ENCODE results near the gene CFAP97D2.
A peak's percentile ranks its signal among the peaks of the same experiment; 100 is the strongest.

CFAP97D2 gene

GRCh38 chr13:114200399-114200911 is 21.4 kb downstream of the CFAP97D2 start:
- no peak for DNase-seq (ENCODE audit: low read depth)

DNA sequence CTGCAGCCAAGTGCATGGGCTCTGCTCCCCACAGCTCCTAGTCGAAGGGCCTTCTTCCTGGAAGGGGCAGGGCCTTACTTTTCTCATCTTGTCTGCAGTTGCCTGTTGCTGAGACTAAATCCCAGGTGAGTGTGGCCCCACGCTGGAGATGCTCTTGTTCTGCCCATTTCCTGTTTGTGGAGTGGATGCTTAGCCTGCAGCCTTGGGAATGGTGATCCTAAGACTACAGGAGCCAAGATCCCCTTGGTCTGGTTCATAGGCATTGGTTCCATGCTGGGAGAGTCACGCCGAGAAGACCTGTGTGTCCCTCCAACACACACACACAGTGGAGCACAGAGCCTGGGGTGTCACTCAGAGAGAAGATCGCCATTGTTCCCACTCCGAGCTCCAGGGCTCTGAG is 23.5 kb downstream of the CFAP97D2 start:
- DNase-seq (ENCODE audit: low read depth) = no peak

DNA sequence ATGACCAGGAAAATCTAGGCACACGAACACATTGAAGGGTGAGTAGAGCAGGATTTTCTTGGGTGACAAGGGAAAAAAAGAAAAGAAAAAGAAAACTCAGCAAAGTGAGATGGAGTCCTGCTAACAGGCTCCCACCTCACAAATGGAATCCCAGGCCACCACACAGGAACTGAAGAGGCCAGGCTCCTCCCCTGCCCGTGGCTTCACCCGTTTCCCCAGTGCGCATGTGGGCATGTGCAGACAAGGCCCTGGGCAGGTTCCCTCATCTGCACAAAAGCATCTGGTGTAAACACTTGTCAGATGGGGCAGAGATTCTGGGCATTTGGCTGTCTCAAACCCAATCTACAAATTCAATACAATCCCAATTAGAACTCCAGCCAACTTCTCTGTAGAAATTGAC is 24.5 kb downstream of the CFAP97D2 start:
- DNase-seq (ENCODE audit: low read depth) = no peak

DNA sequence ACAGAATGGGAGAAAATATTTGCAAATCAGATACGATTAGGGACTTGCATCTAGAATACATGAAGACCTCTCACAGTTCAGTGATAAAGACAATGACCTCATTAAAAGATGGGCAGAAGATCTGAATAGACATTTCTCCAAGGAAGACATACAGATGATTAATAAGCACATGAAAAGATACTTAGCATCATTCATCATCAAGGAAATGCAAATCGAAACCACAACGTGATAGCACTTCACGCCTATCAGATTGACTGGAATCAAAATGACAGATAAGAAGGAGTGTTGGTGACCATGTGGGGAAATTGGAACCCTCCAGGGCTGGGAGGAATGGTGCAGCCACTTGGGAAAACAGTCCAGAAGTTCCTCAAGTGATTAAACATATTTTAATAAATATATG is 25.8 kb downstream of the CFAP97D2 start:
- DNase-seq (ENCODE audit: low read depth) = no peak

DNA sequence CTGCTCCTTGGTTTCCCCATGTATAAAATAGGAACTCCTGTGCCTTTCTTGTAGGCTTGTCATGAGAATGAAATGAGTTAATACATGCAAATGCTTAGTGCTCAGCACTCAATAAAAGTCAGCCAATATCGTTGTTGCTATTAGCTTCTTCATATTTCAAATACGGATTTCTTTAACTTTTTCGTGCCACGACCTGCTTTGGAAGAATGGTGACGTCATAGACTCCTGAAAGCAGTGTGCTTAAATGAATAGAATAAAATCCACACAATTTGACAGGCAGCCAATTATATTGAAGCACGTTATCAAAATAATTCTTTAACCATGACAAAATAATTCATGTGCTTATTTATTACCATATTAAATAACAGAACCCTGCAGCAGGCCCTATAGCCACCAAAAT is 29.1 kb downstream of the CFAP97D2 start:
- DNase-seq (ENCODE audit: low read depth) = no peak

DNA sequence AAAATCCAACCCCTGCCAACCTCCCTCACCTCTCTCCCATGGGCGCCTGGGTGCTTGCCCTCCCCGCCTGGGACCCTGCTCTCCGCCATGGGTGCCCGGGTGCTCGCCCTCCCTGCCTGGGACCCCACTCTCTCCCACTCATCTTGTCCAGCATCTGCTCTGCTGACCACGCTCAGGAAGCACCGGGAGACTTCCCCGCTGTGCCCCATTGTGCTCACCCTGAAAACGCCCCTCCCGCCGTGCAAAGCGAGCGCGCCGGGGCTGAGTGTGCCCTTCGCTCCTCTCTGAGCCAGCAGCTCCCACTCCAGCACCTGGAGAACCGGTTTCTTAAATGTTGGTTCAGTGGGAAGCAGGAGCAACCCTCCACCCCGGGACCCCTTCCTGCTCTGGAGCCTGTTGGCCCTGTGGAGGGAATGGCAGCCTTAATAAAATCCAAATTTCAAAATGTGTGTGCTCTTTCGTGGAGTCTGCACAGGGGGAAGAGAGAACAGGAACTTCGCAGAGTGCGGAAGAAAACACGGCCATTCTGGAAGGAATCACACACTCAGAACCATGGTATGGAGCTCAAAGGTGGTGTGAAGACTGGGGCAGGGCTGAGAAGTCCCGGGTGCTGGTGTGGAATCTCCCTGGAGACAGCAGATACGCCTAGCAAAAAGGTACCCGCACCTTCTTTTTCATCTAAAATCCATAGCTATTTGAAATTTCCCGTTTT is 32.5 kb downstream of the CFAP97D2 start:
- DNase-seq (ENCODE audit: low read depth) = no peak

- DNase-seq (ENCODE audit: low read depth) = no peak
Measured at GRCh38 chr13:114212158-114212495, 33.1 kb downstream of the CFAP97D2 start.

DNA sequence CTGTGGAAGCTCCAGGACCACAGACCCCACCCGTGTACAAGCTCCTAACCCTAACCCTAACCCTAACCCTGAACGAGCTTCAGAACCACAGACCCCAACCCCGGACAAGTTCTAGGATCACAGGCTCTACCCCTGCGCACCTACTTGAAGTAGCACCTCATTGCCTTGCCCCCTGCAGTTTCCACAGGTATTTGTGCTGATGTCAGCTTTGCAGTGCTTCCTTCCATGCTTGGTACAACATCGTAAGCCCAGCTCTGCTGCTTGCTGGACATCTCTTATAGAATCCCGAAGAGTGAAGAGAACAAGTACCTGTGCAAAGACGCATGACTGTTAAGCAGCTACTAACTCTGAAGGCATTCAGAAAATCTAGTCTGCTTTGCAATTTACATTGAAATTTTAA is 34.9 kb downstream of the CFAP97D2 start:
- no peak for DNase-seq (ENCODE audit: low read depth)

GRCh38 chr13:114219392-114219791 is 40.3 kb downstream of the CFAP97D2 start:
- DNase-seq (ENCODE audit: low read depth) = no peak

DNA sequence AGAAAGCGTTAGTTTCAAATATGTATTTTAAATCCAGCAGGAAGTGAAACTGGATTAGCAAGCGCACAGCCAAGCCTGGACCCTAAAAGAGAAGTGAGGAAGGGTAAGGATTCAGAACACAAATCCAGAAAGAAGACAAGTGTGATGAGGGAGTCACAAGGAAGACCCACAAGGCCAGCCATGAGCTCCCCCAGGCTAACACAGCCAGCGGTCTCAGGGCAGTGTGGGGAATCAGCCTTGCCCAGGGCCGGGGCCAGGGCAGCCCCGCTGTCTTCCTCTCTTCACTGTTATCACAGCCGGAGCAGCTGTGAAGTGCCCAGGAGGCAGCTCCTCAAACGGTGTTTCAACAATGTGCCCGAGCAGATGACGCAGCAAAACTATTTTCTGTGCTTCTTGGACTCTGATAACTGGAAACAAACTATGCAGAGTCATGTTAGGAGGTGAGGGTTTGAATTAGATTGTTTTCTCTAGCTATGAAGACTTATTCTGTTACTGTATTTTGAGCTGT is 43.5 kb downstream of the CFAP97D2 start:
- no peak for DNase-seq (ENCODE audit: low read depth)

DNA sequence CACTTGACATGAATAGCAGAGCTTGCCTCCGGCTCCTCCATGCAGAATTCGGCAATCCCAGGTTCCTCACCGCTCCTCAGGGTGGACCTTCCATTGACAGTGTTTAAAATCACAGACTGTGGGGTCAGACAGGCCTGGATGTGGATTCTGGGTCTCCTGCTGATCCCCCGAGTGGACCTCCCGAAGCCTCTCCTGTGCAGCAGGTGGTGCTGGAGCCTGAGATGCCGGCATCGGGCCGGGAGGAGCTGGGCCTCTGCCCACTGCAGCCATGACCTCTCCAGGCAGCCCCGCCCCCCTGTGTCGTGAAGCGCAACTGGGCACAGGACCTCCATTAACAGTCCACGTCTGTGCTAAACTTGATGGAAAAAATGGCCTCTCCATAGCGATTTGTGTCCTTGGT is 45.1 kb downstream of the CFAP97D2 start:
- DNase-seq (ENCODE audit: low read depth) = no peak

DNA sequence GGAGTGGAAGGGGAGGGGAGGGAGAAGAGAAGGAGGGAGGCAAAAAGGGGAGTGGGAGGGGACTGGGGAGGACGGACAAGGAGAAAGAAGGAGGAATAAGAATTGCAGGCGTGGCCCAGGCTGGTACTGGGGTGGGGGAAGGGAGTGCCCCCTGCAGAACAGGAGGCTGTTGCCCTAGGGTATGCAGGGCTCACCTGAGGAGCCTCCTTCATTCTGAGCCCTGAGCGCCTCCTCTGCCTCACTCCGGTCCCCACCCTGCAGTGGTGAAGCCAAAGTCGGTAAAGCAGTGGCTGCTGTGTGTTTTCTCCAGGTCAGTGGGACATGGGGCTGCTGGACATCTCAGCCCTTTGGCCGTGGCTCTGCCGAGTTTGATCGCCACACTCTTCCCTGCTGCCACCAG is 46.6 kb downstream of the CFAP97D2 start:
- DNase-seq (ENCODE audit: low read depth) = no peak

GRCh38 chr13:114226088-114226487 is 47.0 kb downstream of the CFAP97D2 start:
- DNase-seq (ENCODE audit: low read depth) = no peak

GRCh38 chr13:114226699-114227323 is 47.8 kb downstream of the CFAP97D2 start:
- DNase-seq (ENCODE audit: low read depth) = peak; percentile 76

DNA sequence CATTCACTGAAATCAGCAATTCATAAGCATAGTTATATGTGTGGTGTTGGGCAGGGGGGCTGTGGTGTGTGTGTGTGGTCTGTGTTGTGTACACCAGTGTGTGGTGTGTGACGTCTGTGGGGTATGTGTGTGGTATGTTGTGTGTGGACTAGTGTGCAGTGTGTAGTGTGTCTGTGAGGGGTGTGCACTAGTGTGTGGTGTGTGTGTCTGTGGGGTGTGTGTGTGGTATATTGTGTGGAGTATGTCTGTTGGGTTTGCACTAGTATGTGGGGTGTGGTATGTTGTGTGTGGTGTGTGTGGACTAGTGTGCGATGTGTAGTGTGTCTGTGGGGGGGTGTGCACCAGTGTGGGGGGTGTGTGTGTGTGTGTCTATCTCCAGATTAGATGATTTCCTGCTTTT is 48.5 kb downstream of the CFAP97D2 start:
- DNase-seq (ENCODE audit: low read depth) = no peak

- DNase-seq (ENCODE audit: low read depth) = no peak
Measured at GRCh38 chr13:114228176-114228575, 49.1 kb downstream of the CFAP97D2 start.

DNA sequence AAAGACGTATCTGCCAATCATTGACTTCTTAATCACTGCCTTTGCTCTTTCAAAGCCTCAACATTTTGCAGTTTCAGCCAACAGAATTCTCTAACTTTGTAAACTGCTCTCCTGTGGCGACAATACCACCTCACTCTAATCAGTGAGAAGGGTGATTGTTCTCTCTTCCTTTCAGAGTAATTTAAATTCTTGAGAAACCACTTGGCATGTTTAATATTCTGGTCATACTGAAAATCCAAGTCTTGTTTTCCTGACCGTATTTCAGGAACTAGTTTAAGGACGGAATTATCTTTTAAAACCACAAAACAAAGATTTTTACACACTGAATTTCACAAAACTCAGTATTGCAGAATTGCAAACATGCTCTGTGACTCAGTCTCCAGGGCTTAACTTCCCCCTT is 50.4 kb downstream of the CFAP97D2 start:
- DNase-seq (ENCODE audit: low read depth) = no peak

GRCh38 chr13:114230117-114230516 is 51.1 kb downstream of the CFAP97D2 start:
- DNase-seq (ENCODE audit: low read depth) = no peak

DNA sequence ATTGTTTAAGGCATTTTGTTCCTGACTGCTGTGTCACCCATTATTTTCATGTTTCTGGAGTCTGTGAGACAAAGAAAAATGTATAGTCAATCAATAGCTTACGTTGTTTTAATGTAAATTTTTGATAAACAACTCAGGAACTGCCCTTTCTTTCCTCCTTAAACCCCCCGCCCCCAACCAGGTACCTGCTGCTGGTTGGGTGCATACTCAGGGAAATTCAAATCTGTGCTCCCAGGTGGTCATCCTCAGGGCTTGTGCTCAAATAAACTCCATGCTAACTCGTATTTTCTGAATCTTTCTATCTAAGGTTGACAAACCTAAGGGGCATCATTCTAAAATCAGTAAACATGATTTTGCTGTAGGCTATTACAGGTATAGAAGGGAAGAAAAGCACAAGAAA is 51.5 kb downstream of the CFAP97D2 start:
- no peak for DNase-seq (ENCODE audit: low read depth)

DNA sequence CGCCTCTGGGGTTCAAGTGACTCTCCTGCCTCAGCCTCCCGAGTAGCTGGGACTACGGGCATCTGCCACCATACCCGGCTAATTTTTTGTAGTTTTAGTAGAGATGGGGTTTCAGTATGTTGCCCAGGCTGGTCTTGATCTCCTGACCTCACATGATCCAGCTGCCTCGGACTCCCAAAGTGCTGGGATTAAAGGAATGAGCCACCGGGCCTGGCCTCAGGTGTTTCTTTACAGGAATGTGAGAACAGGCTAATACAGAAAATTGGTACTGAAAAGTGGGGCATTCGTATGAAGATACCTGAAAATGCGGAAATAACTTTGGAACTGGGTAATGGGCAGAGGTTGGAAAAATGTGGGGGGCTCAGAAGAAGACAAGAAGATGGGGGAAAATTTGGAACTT is 52.8 kb downstream of the CFAP97D2 start:
- no peak for DNase-seq (ENCODE audit: low read depth)

- DNase-seq (ENCODE audit: low read depth) = no peak
Measured at GRCh38 chr13:114234266-114234644, 55.2 kb downstream of the CFAP97D2 start.

- peak; percentile 70 for DNase-seq (ENCODE audit: low read depth)
Measured at GRCh38 chr13:114234645-114235421, 55.8 kb downstream of the CFAP97D2 start, which contains the start of gene CDC16. TSS of gene CDC16 (plus strand) at chr13:114234897. CDS start at chr13:114235085, 188 bp downstream.

GRCh38 chr13:114235697-114236096 is 56.6 kb downstream of the CFAP97D2 start:
- no peak for DNase-seq (ENCODE audit: low read depth)
